ENCODE results near the gene OR5A2. TPM values are rescaled to one million over a fixed set of nuclear protein-coding genes. Genes with fewer than 3 reads are reported as not detected.
"Not testable (repeated sequence)": the region's sequence is repeated elsewhere in the genome, so short reads cannot be mapped to it uniquely, and the experiment has no call there.

OR5A2 gene
- total RNA-seq, 4 donors from 2014 or later = not detected

DNA sequence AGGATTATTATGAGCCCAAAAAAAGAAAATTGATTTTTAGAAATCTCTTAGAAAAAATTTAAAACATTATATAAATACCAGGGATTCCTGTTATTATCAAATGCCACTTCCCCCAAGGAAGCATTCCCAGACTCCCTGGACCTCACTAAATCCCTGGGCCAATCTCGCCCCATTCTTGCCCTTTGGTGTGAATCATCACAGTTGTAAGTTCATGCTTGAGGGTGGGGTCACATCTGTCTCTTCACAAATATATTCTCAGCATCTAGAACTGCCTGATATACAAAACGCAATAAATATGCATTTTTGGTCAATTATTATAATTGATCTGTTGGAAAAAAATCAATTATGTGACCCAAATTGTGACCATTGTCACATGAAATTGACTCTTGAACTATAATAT, 22.3 kb upstream of the OR5A2 start:
- no peak for DNase-seq (ENCODE audit: low spot score)
- TF ChIP-seq, protein P1, sequence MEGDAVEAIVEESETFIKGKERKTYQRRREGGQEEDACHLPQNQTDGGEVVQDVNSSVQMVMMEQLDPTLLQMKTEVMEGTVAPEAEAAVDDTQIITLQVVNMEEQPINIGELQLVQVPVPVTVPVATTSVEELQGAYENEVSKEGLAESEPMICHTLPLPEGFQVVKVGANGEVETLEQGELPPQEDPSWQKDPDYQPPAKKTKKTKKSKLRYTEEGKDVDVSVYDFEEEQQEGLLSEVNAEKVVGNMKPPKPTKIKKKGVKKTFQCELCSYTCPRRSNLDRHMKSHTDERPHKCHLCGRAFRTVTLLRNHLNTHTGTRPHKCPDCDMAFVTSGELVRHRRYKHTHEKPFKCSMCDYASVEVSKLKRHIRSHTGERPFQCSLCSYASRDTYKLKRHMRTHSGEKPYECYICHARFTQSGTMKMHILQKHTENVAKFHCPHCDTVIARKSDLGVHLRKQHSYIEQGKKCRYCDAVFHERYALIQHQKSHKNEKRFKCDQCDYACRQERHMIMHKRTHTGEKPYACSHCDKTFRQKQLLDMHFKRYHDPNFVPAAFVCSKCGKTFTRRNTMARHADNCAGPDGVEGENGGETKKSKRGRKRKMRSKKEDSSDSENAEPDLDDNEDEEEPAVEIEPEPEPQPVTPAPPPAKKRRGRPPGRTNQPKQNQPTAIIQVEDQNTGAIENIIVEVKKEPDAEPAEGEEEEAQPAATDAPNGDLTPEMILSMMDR (IDR thresholded peaks at IDR 0.05) = no peak
- ATAC-seq (ENCODE audit: low FRiP score) = no peak

DNA sequence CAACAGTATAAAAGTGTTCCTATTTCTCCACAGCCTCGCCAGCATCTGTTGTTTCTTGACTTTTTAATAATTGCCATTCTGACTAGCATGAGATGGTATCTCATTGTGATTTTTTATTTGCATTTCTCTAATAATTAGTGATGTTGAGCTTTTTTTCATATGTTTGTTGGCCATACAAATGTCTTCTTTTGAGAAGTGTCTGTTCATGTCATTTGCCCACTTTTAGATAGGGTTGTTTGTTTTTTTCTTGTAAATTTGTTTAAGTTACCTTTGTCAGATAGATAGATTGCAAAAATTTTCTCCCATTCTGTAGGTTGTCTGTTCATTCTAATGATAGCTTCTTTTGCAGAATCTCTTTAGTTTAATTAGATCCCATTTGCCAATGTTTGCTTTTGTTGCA, 19.4 kb upstream of the OR5A2 start:
- not testable (repeated sequence) for DNase-seq (ENCODE audit: low spot score); ATAC-seq (ENCODE audit: low FRiP score)

DNA sequence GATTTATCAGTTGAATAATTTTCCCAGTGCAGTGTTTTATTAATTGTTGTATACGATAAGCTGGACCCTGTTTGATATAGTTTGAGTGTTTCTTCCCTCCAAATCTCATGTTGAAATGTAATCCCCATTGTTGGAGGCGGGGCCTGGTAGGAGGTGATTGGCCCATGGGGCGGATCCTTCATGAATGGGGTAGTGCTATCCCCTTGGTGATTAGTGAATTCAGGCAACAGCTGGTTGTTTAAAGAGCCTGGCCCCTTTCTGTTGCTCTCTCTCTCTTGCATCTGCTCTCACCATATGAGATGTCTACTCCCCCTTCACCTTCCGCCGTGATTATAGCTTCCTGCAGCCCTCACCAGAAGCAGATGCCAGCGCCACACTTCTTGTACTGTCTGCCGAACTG, 11.6 kb upstream of the OR5A2 start:
- ATAC-seq (ENCODE audit: low FRiP score) = no peak
- TF ChIP-seq, protein P1 (IDR thresholded peaks at IDR 0.05) = no peak
- DNase-seq (ENCODE audit: low spot score) = no peak

DNA sequence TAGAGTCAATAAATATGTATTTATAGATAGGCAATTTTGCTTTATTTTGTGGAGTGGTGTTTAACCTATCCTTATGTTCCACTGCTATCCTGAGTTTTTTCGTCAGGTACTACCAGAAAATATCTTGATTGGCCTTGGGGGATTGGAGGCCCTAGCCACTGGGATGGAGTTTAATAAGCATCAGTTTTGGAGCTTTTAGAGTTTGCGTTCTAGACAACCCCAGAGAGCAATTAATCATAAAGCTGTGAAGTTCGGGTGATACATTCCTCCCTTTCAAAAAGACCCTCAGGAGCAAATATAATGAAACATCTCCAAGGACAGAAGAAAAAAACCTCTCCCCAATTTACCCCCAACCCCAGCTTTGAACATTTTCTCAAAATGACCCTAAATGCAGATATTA, 10.0 kb upstream of the OR5A2 start, which contains the start of gene OR5A1:
Gene OR5A1 (plus strand): TSS at position 301 of the 400 bp plus-strand sequence. CDS start 6,700 bp downstream, outside the sequence.
- ATAC-seq (ENCODE audit: low FRiP score) (no peak), DNase-seq (ENCODE audit: low spot score) (no peak)
- TF ChIP-seq, protein P1 (IDR thresholded peaks at IDR 0.05) = no peak

DNA sequence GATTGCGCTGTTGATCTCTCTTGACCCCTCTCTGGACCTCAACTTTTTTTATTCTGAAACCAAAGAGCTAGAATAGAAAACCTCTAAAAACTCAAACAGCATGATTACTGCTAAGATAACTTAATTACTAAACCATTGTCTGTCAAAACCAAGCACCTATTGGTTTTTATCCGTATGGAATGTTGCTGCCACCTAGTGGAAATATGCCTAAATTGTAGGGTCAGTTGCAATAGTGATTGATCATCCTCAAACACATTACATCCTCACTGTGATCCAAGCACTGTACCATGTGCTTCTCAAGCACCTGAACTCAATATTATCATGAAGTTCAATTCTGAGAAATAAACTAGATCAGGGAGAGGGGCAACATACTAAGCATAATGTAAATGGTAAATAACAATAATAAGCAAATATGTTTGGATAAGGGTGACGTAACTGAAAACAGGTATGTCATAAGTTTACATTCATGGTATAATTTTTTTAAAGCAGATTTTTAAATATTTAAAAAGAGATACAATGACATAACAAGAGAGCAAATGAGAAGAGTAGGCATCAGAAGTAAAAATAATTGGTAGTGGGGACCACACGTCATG, 3.8 kb upstream of the OR5A2 start:
- DNase-seq (ENCODE audit: low spot score) (no peak), ATAC-seq (ENCODE audit: low FRiP score) (no peak)
- TF ChIP-seq, protein P1 (IDR thresholded peaks at IDR 0.05) = no peak

DNA sequence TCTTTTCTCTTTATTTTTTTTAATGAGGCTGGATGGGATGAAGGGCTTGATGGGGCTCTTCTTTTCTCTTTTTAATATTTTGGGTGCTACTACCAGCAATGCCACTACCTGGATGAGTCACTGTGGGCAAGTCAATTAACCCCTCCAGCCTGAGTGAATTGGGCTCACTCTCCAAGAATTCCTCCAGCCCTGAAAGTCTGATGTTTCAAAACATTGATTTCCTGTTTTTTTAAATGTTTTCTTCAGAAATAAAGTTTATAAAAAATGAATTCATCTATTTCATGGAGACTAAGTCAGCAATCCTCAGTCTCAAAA, 812 bp upstream of the OR5A2 start:
- DNase-seq (ENCODE audit: low spot score) (no peak), ATAC-seq (ENCODE audit: low FRiP score) (no peak)
- TF ChIP-seq, protein P1 (IDR thresholded peaks at IDR 0.05) = no peak

DNA sequence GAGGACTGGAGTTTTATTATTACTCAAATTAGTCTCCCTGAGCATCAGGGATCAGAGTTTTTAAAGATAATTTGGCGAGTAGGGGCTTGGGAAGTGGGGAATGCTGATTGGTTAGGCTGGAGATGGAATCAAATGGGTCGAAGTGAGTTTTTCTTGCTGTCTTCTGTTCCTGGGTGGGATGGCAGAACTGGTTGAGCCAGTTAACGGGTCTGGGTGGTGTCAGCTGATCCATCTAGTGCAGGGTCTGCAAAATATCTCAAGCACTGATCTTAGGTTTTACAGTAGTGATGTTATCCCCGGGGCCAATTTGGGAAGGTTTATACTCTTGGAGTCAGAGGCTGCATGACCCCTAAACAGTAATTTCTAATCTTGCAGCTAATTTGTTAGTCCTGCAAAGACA, 1.1 kb downstream of the OR5A2 start:
- DNase-seq (ENCODE audit: low spot score) (no peak), ATAC-seq (ENCODE audit: low FRiP score) (no peak)
- TF ChIP-seq, protein P1 (IDR thresholded peaks at IDR 0.05) = no peak

DNA sequence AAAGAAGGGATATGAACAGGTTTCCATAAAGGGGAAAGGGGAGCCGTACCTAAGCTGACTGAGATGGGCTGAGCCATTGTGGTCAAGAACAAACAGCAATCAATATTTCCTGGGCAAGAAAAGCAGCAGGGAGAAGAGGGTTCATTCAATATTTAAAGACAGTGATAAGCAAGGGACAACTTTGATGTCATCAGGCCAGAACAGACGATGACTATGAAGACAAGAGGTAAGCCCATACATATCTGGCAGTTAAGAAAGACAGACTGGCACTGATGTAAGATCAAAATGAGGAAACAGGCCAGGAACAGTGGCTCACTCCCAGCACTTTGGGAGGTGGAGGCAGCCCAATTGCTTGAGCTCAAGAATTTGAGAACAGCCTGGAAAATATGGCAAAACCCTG, 2.4 kb downstream of the OR5A2 start:
- ATAC-seq (ENCODE audit: low FRiP score) (no peak), DNase-seq (ENCODE audit: low spot score) (no peak)
- TF ChIP-seq, protein P1 (IDR thresholded peaks at IDR 0.05) = no peak

Data from omental fat pad (tissue), 4 donors.